Neural progenitor cell (in vitro differentiated cells): Measurements from ENCODE around the gene NXN. TPM values are rescaled to one million over a fixed set of nuclear protein-coding genes. Genes with fewer than 3 reads are reported as not detected.
A peak's percentile ranks its signal among the peaks of the same experiment; 100 is the strongest.

Source experiments
- DNase-seq: peaks from one replicate; pipeline ENCODE4 v3.0.0-alpha.2; 2016; ENCODE audit warnings: low spot score
- H2AFZ ChIP-seq: fragments of 200-600 bp; sonication (generic); replicated peaks from 2 replicates; pipeline ENCODE4 v1.6.1; 2016; ENCODE audit warnings: antibody characterized with exemption
- H3F3A ChIP-seq: fragments of 200-600 bp; sonication (generic); 2 replicates; pipeline ENCODE4 v1.6.1; 2016; ENCODE audit warnings: antibody characterized with exemption, low read depth
- H3K27ac ChIP-seq: fragments of 200-600 bp; sonication (generic); 2 replicates; pipeline ENCODE4 v1.5.1; 2016; ENCODE audit warnings: mild to moderate bottlenecking
- H3K27me3 ChIP-seq: fragments of 200-600 bp; sonication (generic); 2 replicates; pipeline ENCODE4 v1.6.1; 2016; ENCODE audit warnings: mild to moderate bottlenecking, moderate library complexity
- H3K36me3 ChIP-seq: fragments of 200-600 bp; sonication (generic); 2 replicates; pipeline ENCODE4 v1.5.1; 2016
- H3K4me1 ChIP-seq: fragments of 200-600 bp; sonication (generic); 2 replicates; pipeline ENCODE4 v1.6.1; 2016; ENCODE audit warnings: mixed run types
- H3K4me2 ChIP-seq: fragments of 200-600 bp; sonication (generic); 2 replicates; pipeline ENCODE4 v1.6.1; 2016
- H3K4me3 ChIP-seq: fragments of 200-600 bp; sonication (generic); 2 replicates; pipeline ENCODE4 v1.5.1; 2016
- H3K79me2 ChIP-seq: fragments of 200-600 bp; sonication (generic); 2 replicates; pipeline ENCODE4 v1.6.1; 2016; ENCODE audit warnings: low read depth
- H3K9ac ChIP-seq: fragments of 200-600 bp; sonication (generic); 2 replicates; pipeline ENCODE4 v1.6.1; 2016
- H3K9me3 ChIP-seq: fragments of 200-600 bp; sonication (generic); 2 replicates; pipeline ENCODE4 v1.5.1; 2016; ENCODE audit warnings: low read depth
- H4K20me1 ChIP-seq: fragments of 200-600 bp; sonication (generic); 2 replicates; pipeline ENCODE4 v1.6.1; 2016; ENCODE audit warnings: low read depth
- H3K27ac Mint-ChIP-seq: 3 replicates; pipeline ENCODE4 v1.8.0; 2021; ENCODE audit warnings: mixed read lengths
- H3K27me3 Mint-ChIP-seq: 2 replicates; pipeline ENCODE4 v1.8.0; 2022; ENCODE audit warnings: low read depth, mild to moderate bottlenecking, inconsistent platforms, moderate library complexity, mixed read lengths; ENCODE audit not compliant: insufficient read depth
- H3K36me3 Mint-ChIP-seq: 3 replicates; pipeline ENCODE4 v1.8.0; 2021; ENCODE audit warnings: mixed read lengths
- H3K4me1 Mint-ChIP-seq: 3 replicates; pipeline ENCODE4 v1.8.0; 2021; ENCODE audit warnings: mixed read lengths
- H3K4me3 Mint-ChIP-seq: 3 replicates; pipeline ENCODE4 v1.8.0; 2021; ENCODE audit warnings: mild to moderate bottlenecking, moderate library complexity, mixed read lengths
- H3K9me3 Mint-ChIP-seq: 3 replicates; pipeline ENCODE4 v1.8.0; 2020; ENCODE audit warnings: mixed read lengths
- EZH2 ChIP-seq: fragments of 200-600 bp; sonication (generic); IDR thresholded peaks from 2 replicates; pipeline ENCODE4 v1.6.1; 2017; ENCODE audit warnings: antibody characterized with exemption, mild to moderate bottlenecking, moderate library complexity
- EZH2phosphoT487 ChIP-seq: fragments of 200-600 bp; sonication (generic); IDR thresholded peaks from 2 replicates; pipeline ENCODE4 v1.6.1; 2017; ENCODE audit warnings: antibody characterized with exemption
- total RNA-seq: library from RNA; depleted of rRNA; stranded (reverse); fragments of >200 nt; gene quantifications from 2 replicates; pipeline ENCODE4 v1.2.3, GENCODE V29; 2015; ENCODE audit warnings: low replicate concordance
- TF ChIP-seq, protein P1 (sequence below): fragments of 200-600 bp; sonication (generic); IDR thresholded peaks from 2 replicates; pipeline ENCODE4 v1.5.1; 2017; ENCODE audit warnings: antibody characterized with exemption, mild to moderate bottlenecking

The NXN gene
- total RNA-seq, 1 donor from 2014 or later = 35.9 TPM

DNA sequence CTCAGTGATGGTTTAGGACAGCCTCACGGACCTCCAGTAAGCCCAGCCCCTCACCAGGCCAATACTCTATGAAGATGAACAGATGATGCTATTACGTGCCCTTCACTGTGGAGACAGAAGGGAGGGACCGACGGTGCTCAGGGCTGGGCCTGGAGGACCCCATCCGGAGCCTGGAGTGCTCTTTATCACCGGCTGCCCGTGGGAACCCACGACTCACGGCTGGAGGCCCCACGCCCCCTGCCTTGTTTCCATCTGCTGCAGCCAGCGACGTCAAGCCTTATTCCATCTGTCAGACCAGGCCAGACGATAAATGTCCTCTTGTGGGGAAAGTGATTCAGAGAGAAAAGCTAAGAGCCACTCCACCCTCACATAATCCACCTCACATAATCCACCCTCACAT lies 13.4 kb upstream of the NXN start:
- Histone ChIP-seq H3K27ac (no peak overlapping the region), H3K79me2 (peaks cover 10% of the 10 kb centered on the region), H2AFZ (no peak overlapping the region), H3K36me3 (no peaks in the 10 kb centered on the region), H3K4me2 (no peak overlapping the region), H3K27me3 (peaks cover 10% of the 10 kb centered on the region), H3K4me3 (no peak overlapping the region), H3K4me1 (peaks cover 3% of the 10 kb centered on the region), H3K9ac (no peak overlapping the region), H3K9me3 (no peaks in the 10 kb centered on the region), H4K20me1 (peaks cover 4% of the 10 kb centered on the region), H3F3A (no peaks in the 10 kb centered on the region)
- no peak for DNase-seq
- H3K36me3 Mint-ChIP-seq = no peaks in the 10 kb centered on the region
- no peaks in the 10 kb centered on the region for H3K9me3 Mint-ChIP-seq
- H3K4me1 Mint-ChIP-seq = peaks cover 3% of the 10 kb centered on the region
- no peak overlapping the region for H3K4me3 Mint-ChIP-seq
- H3K27ac Mint-ChIP-seq = no peak overlapping the region
- no peak for TF ChIP-seq EZH2phosphoT487
- TF ChIP-seq, protein P1, sequence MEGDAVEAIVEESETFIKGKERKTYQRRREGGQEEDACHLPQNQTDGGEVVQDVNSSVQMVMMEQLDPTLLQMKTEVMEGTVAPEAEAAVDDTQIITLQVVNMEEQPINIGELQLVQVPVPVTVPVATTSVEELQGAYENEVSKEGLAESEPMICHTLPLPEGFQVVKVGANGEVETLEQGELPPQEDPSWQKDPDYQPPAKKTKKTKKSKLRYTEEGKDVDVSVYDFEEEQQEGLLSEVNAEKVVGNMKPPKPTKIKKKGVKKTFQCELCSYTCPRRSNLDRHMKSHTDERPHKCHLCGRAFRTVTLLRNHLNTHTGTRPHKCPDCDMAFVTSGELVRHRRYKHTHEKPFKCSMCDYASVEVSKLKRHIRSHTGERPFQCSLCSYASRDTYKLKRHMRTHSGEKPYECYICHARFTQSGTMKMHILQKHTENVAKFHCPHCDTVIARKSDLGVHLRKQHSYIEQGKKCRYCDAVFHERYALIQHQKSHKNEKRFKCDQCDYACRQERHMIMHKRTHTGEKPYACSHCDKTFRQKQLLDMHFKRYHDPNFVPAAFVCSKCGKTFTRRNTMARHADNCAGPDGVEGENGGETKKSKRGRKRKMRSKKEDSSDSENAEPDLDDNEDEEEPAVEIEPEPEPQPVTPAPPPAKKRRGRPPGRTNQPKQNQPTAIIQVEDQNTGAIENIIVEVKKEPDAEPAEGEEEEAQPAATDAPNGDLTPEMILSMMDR = no peak
- TF ChIP-seq EZH2 = no peak
- H3K27me3 Mint-ChIP-seq = no peaks in the 10 kb centered on the region

DNA sequence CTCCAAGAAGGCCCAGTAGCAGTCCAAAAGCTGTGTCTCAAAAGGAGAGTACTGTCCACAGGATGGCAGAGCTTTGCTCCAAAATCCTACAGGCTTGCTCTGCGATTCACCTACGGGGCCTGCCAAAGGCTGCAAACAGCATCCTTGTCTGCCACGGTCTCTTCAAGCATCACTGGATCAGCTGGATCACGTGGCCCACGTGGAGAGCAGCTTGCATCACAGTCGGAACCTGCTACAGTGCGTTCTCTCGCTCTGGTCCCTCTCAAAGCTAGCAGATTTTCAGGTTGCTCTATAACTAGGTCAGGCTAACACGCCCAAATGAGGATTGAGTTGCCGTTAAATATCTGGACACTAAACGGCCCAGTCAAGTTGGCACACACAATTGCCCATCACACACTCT lies 9.0 kb upstream of the NXN start:
- H3K27me3 ChIP-seq = no peaks in the 10 kb centered on the region

DNA sequence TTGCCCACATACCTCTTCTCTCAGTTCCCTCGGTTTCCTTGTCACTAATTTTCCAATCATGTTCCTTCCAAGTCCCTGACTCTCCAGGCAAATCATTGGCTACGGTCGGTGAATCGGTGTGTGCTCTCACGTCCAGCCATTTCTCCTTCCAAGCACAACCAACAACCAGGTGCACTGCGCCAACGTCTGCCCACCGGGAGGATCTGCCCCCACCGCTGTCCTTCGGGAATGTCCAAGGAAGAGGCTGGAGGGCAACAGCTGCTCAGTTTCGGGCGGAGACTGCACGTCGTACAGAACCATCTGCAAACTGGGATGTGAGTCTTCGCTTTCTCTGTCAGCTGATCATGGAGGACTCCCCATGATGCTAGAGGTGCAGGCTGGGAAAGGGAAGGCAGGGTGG lies 8.4 kb upstream of the NXN start:
- H3K27me3 Mint-ChIP-seq = peaks cover 4% of the 10 kb centered on the region
- no peaks in the 10 kb centered on the region for H4K20me1 ChIP-seq
- no peak for DNase-seq
- no peak overlapping the region for H3K4me3 ChIP-seq
- no peak overlapping the region for H3K9ac ChIP-seq
- no peaks in the 10 kb centered on the region for H3K36me3 Mint-ChIP-seq
- no peaks in the 10 kb centered on the region for H3F3A ChIP-seq
- no peaks in the 10 kb centered on the region for H3K4me1 ChIP-seq
- TF ChIP-seq EZH2phosphoT487 (no peak), EZH2 (no peak)
- TF ChIP-seq, protein P1 = no peak
- no peak overlapping the region for H3K27ac Mint-ChIP-seq
- no peak overlapping the region for H3K27ac ChIP-seq
- H3K79me2 ChIP-seq = no peaks in the 10 kb centered on the region
- no peak overlapping the region for H3K4me2 ChIP-seq
- H3K4me3 Mint-ChIP-seq = no peak overlapping the region
- H2AFZ ChIP-seq = no peak overlapping the region
- no peaks in the 10 kb centered on the region for H3K27me3 ChIP-seq
- no peaks in the 10 kb centered on the region for H3K9me3 ChIP-seq
- H3K9me3 Mint-ChIP-seq = no peaks in the 10 kb centered on the region
- no peaks in the 10 kb centered on the region for H3K36me3 ChIP-seq
- H3K4me1 Mint-ChIP-seq = no peaks in the 10 kb centered on the region

More for the DNA sequence above, 9.0 kb upstream of the NXN start:
- no peak for DNase-seq
- Mint-ChIP-seq H3K4me1 (no peaks in the 10 kb centered on the region), H3K4me3 (no peak overlapping the region), H3K36me3 (no peaks in the 10 kb centered on the region), H3K9me3 (no peaks in the 10 kb centered on the region), H3K27me3 (peaks cover 4% of the 10 kb centered on the region), H3K27ac (peak overlapping the region; percentile 36)
- no peaks in the 10 kb centered on the region for H3K9me3 ChIP-seq
- no peak overlapping the region for H3K4me3 ChIP-seq
- no peak overlapping the region for H2AFZ ChIP-seq
- no peaks in the 10 kb centered on the region for H4K20me1 ChIP-seq
- H3K36me3 ChIP-seq = no peaks in the 10 kb centered on the region
- no peak overlapping the region for H3K4me2 ChIP-seq
- H3K27ac ChIP-seq = no peak overlapping the region
- H3F3A ChIP-seq = no peaks in the 10 kb centered on the region
- TF ChIP-seq, protein P1 = no peak
- no peak for TF ChIP-seq EZH2
- no peak for TF ChIP-seq EZH2phosphoT487
- H3K79me2 ChIP-seq = no peaks in the 10 kb centered on the region
- no peaks in the 10 kb centered on the region for H3K4me1 ChIP-seq
- H3K9ac ChIP-seq = no peak overlapping the region
